GM12801 (cell line): ENCODE results near the gene RHEB.

Experiments used
- CTCF ChIP-seq: IDR thresholded peaks from one replicate; pipeline ENCODE4 v1.5.1; 2011; ENCODE audit warnings: control low read depth; ENCODE audit not compliant: insufficient read length; ENCODE audit errors: extremely low read depth

Gene RHEB

GRCh38 chr7:151524331-151524730, 4.6 kb upstream of the RHEB start:
- TF ChIP-seq CTCF = no peak

- TF ChIP-seq CTCF = no peak
These were observed 945 bp upstream of the RHEB start for GRCh38 chr7:151520419-151521261.

- TF ChIP-seq CTCF = no peak
These were observed 1.4 kb downstream of the RHEB start for GRCh38 chr7:151518105-151518946.

- TF ChIP-seq CTCF = no peak
These were observed 2.0 kb downstream of the RHEB start for GRCh38 chr7:151517601-151518104.

GRCh38 chr7:151515276-151515565, 4.5 kb downstream of the RHEB start:
- no peak for TF ChIP-seq CTCF

GRCh38 chr7:151514461-151515275, 5.0 kb downstream of the RHEB start:
- no peak for TF ChIP-seq CTCF

GRCh38 chr7:151513133-151513532, 6.6 kb downstream of the RHEB start:
- TF ChIP-seq CTCF = no peak
